Measurements from ENCODE around the gene MOAP1.

The MOAP1 gene

DNA sequence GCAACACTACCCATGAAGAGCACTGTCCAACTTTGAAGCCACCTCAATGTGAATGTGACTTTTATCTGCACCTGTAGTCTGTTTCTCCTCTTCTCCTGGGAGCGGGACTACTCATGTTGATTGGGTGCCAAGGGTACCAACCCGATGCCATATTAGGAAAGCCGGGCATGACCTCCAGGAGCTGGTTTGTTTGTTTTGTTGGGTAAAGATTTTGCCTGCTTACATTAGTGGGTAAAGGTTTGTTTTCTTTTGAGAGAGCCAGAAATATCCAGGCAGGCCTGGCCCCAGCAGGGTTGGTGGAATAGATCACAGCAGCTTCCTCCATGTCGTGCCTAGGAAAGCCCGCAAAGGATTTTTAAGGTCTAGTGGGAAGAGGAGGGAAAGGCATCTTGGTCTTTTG is 49.3 kb downstream of the MOAP1 start:
- DNase-seq (ENCODE audit: low read depth): no peak
- H3K4me3 ChIP-seq (ENCODE audit: low read depth, low read length): no peak overlapping the region
- TF ChIP-seq, protein P1, sequence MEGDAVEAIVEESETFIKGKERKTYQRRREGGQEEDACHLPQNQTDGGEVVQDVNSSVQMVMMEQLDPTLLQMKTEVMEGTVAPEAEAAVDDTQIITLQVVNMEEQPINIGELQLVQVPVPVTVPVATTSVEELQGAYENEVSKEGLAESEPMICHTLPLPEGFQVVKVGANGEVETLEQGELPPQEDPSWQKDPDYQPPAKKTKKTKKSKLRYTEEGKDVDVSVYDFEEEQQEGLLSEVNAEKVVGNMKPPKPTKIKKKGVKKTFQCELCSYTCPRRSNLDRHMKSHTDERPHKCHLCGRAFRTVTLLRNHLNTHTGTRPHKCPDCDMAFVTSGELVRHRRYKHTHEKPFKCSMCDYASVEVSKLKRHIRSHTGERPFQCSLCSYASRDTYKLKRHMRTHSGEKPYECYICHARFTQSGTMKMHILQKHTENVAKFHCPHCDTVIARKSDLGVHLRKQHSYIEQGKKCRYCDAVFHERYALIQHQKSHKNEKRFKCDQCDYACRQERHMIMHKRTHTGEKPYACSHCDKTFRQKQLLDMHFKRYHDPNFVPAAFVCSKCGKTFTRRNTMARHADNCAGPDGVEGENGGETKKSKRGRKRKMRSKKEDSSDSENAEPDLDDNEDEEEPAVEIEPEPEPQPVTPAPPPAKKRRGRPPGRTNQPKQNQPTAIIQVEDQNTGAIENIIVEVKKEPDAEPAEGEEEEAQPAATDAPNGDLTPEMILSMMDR (conservative IDR thresholded peaks at IDR 0.05; ENCODE audit: low read depth, low read length): no peak

DNA sequence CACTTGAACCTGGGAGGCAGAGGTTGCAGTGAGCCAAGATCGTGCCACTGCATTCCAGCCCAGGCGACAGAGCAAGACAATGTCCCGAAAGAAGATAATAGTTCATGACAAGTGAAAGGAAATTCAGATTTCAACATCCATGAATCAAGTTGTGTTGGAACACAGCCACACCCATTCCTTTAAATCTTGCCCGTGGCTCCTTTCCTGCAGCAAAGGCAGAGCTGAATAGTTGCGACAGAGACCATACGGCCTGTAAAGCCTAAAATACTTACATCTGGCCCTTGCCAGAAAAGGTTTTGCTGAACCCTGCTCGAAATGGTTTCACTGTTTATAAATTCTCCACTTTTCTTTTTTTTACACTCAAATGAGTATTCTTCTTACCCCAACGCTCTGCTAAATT is 51.2 kb downstream of the MOAP1 start:
- no peak overlapping the region for H3K4me3 ChIP-seq (ENCODE audit: low read depth, low read length)
- TF ChIP-seq, protein P1 (conservative IDR thresholded peaks at IDR 0.05; ENCODE audit: low read depth, low read length): no peak
- DNase-seq (ENCODE audit: low read depth): peak; percentile 64

DNA sequence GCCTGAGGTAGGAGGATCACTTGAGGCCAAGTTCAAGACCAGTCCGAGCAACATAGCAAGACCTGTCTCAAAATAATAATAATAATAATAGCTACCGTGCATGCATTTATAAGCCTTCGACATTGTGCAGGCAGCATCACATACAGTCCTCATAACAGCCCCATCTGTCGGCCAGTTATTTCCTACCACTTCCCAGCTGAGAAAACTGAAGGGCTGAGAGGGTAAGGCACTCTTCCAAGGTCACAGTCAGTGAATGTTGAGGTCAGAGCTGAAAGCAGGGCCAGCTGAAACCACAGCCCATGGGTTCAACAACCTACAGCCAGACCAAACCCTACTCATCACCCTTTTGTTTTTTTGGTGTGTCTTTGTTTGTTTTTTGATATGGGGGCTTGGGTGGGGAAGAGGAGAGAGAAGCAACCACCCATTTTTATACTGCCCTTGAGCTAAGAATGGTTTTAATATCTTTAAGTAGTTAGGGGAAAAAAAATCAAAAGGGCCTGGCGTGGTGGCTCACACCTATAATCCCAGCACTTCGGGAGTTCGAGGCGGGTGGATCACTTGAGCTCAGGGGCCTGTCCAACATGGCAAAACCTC is 52.1 kb downstream of the MOAP1 start:
- no peak overlapping the region for H3K4me3 ChIP-seq (ENCODE audit: low read depth, low read length)
- peak; percentile 79 for DNase-seq (ENCODE audit: low read depth)
- TF ChIP-seq, protein P1 (conservative IDR thresholded peaks at IDR 0.05; ENCODE audit: low read depth, low read length): peak; percentile 83
